Dedifferentiated amniotic fluid mesenchymal stem cell (primary cell): ENCODE data around the gene TSC22D1.

Experiments used
- DNase-seq: peaks from one replicate; pipeline ENCODE4 v3.0.0-alpha.2; 2016; ENCODE audit errors: extremely low spot score

TSC22D1 gene

DNA sequence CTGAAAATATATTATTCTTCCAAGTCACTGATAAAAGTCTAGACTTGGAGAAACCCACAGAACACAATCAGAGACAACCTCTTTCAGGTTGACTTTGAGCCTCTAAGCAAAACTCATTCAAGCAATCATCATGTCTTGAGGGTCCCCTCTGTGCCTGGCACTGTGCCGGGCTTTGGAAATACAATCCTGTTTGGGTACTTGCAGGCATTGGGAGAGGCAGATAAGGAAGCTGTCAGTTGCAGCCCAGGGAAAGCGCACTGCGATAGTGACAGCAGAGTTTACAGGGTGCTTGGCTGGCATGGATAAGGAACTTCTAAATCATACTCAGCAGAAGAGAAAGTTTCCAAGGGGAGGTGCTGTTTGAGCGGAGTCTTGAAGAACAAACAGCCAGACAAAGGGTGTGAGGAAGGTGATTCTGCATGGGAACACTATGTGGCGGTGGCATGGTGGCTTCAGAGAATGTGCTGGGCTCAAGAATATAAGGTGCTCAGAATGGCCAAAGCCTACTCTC, 193.4 kb downstream of the TSC22D1 start:
- DNase-seq, result no peak
